Panc1 (cell line): ENCODE results near the gene ATP1A3.

Experiments
- SIN3A ChIP-seq: IDR thresholded peaks from 2 replicates; pipeline ENCODE4 v1.6.1; 2012; ENCODE audit warnings: low read depth, mild to moderate bottlenecking, low read length, moderate library complexity, borderline replicate concordance; ENCODE audit not compliant: insufficient read depth
- TF ChIP-seq, protein P1 (sequence below): fragments of 450-650 bp; IDR thresholded peaks from 2 replicates; pipeline ENCODE4 v1.5.1; 2017; ENCODE audit warnings: mild to moderate bottlenecking

DNA sequence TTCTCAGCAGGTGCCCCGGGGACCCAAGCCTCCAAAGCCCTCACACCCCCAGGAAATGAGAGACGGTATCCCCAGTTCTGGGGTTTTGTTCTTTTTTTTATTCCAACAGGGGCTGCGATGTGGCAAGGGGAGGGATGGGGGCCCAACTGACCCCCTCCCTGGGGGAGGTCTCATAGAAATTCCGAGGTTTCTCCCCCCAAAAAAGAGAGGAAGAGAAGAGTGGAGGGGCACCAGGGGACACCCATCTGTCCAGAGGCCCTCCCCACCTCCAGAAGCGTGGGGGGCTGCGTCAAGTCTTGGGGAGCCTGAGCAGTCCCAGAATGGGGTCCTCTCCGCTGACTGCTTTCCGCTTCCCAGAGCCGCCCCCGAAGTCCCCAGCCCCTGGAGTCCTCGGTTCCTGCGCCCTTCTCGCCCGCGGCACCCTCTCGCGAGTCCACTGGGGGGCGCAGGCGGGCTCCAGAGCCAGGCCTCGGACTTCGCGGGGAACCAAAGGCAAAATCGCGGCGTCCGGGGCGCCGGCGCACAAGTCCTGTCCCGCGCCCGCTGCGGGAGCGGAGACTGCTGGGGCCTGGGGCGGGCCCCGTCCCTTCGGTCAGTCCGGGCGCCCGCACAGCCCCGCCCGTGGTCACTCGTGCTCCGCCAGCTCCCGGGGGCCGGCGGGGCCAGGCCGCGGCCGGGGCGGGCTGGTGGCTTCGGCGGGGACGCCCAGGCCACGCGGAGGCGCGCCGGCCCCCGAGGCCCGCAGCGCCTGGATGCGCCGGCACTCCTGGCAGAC, 4.4 kb upstream of the ATP1A3 start:
- TF ChIP-seq, protein P1, sequence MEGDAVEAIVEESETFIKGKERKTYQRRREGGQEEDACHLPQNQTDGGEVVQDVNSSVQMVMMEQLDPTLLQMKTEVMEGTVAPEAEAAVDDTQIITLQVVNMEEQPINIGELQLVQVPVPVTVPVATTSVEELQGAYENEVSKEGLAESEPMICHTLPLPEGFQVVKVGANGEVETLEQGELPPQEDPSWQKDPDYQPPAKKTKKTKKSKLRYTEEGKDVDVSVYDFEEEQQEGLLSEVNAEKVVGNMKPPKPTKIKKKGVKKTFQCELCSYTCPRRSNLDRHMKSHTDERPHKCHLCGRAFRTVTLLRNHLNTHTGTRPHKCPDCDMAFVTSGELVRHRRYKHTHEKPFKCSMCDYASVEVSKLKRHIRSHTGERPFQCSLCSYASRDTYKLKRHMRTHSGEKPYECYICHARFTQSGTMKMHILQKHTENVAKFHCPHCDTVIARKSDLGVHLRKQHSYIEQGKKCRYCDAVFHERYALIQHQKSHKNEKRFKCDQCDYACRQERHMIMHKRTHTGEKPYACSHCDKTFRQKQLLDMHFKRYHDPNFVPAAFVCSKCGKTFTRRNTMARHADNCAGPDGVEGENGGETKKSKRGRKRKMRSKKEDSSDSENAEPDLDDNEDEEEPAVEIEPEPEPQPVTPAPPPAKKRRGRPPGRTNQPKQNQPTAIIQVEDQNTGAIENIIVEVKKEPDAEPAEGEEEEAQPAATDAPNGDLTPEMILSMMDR = peak; percentile 88
- TF ChIP-seq SIN3A = no peak
